Left lobe of liver (tissue), 2 donors: ENCODE data around the gene NCSTN. TPM values are rescaled to one million over a fixed set of nuclear protein-coding genes. Genes with fewer than 3 reads are reported as not detected.

Experiments used
- ATAC-seq: fragments of 200-7000 bp; cut with Tn5 transposase; one replicate; pipeline ENCODE4 v1.9.1; 2020; ENCODE audit warnings: mild to moderate bottlenecking, moderate library complexity
- DNase-seq: peaks from one replicate; pipeline ENCODE4 v3.0.0-alpha.2; 2020; ENCODE audit warnings: low spot score
- total RNA-seq: library from RNA; stranded (reverse); gene quantifications from one replicate; pipeline ENCODE4 v1.2.1, GENCODE V29; 2021
- donor health status: DM: no; HTN: no; CAD: no; lungs with moderate emphysema.
- donor health status: DM: no; HTN: yes; CAD: no.

NCSTN gene
- total RNA-seq, 1 donor from 2014 or later = 32.1 TPM

DNA sequence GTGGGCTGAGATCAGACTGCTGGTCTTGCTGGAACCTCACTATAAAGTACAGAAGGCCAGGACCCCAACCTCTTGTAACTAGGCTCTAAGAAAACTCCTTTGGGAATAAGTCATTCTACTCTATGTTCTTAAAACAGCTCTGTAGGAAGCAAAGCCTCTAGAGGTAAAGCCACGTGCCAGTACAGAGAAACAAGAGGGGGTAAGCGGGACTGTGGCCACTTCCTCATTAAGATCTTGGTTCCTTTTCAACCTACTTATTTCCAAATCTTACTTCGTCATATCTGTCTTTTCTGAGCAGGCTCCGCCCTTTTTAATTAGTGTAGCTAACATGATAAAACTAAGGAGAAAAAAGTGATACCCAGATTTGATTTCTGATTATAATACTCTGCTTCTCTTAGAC, 3.8 kb downstream of the NCSTN start:
- no peak for ATAC-seq
- no peak for DNase-seq

DNA sequence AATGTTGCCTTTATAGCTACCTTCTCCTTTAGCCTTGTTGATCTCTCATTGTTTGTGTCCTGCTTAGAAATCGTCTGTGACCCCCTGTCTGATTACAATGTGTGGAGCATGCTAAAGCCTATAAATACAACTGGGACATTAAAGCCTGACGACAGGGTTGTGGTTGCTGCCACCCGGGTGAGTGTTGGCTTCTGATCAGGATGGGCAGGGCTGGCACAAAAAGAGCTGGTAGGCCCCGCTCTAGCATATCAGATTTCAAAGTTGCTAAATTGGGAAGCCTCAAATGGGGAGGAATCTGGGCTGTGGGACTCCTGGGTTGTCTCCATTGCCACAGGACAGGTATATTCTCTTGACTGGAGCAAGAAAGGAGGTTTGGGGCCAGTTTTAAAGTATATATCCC, 8.4 kb downstream of the NCSTN start:
- DNase-seq (no peak), ATAC-seq (no peak)

DNA sequence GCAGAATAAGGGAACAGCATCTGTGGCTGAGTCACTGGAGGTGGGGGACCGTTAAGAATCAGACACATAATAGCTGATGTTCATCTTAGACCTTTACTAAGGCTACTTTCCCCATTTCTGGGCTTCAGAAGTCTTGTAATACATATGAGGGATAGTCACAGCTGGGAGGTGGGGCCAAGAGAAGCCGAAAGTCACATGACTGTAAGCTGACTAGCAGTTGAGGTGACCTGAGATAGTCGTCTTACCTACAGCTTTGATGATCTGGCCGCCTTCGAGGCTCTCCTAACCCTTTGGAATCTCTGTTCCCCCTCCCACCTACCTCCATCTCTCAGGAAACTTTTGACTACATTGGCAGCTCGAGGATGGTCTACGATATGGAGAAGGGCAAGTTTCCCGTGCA, 9.4 kb downstream of the NCSTN start:
- peak; percentile 11 for DNase-seq
- ATAC-seq = no peak

DNA sequence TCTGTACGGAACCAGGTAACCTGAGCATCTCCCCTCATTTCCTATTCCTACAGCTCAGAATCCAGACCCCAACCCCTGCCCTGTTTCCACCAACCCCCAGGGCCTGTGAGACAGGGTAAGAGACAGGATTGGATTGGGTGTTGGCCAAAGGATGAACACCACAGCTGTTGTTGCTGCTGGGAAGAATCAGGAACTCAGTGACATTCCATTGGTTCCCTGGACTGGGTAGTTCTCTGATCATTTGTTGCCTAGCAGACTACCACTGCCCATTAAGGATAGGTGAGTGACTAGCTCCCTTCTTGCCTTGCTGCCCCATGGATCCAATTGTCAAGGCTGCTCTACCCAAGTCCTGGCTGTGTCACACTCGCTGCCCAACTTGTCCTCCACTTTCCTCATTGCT, 10.0 kb downstream of the NCSTN start:
- peak; percentile 7 for DNase-seq
- no peak for ATAC-seq

DNA sequence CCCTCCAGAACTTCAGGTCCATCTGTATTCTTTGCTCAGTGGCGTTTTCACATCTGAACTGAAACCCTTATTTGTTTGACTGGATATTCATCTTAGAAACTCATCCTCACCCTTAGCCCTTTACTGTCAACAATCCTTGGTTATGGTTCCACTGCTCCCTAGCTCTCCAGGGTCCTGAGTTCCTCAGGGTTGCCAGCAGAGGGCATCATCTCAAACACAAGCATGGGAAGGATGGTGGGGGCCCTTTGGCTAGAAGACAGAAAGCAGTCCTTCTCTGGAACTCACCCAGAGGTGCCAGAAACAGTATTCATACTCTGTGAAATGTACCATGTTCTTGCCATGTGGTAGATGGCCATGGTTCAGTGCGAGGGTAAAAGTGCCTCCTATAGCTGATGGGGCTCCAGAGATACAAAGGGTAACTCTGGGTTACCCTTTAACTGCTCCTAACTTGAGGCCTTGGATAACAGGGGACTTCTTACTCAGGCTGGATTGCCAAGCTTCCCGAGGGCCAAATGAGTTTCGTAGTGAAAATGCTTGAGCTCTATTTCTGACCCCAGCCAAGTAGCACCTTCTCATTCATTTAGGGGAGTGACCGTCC, 11.3 kb downstream of the NCSTN start:
- ATAC-seq = peak; percentile 35
- peak; percentile 15 for DNase-seq

DNA sequence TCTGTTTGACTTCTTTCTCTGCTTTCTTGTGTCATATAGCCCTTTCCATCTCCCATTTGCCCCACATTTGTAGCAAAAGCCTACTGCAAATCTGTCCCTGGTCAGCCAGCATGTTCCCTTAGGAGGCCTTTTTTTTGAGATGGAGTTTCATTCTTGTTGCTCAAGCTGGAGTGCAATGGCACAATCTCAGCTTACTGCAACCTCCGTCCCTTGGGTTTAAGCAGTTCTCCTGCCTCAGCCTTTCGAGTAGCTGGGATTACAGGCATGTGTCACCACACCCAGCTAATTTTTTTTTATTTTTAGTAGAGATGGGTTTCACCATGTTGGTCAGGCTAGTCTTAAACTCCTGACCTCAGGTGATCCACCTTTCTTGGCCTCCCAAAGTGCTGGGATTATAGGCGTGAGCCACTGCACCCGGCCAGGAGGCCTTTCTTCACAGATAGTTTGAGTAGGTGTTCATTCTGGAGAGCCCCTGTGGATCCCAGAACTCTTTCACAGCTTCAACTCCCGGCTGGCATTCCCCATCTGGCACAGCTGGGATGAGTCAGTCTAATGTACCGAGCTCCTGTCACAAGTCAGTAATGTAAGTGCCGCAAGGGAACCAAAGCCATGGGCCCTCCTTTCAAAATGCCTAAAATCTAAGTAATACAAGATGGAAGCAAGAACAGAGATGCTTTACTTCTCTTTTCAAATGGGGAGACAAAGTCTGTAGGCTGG, 14.3 kb downstream of the NCSTN start:
- DNase-seq (peak; percentile 19), ATAC-seq (no peak)

DNA sequence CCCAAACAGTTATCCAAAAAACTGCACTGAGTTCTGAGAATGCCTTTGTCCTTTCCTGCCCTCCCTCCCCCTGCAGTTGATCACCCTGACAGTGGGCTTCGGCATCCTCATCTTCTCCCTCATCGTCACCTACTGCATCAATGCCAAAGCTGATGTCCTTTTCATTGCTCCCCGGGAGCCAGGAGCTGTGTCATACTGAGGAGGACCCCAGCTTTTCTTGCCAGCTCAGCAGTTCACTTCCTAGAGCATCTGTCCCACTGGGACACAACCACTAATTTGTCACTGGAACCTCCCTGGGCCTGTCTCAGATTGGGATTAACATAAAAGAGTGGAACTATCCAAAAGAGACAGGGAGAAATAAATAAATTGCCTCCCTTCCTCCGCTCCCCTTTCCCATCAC, 14.9 kb downstream of the NCSTN start:
- no peak for ATAC-seq
- peak; percentile 21 for DNase-seq

GRCh38 chr1:160359559-160360226, 16.5 kb downstream of the NCSTN start:
- ATAC-seq = no peak

GRCh38 chr1:160360227-160360695, 17.1 kb downstream of the NCSTN start:
- DNase-seq = peak; percentile 36
- no peak for ATAC-seq

More at GRCh38 chr1:160359559-160360226, 16.5 kb downstream of the NCSTN start:
- peak; percentile 31 for DNase-seq

- DNase-seq = no peak
- ATAC-seq = no peak
Observed at GRCh38 chr1:160361199-160361598, 18.0 kb downstream of the NCSTN start.

GRCh38 chr1:160361814-160362167, 18.6 kb downstream of the NCSTN start:
- DNase-seq = no peak
- ATAC-seq = no peak

DNA sequence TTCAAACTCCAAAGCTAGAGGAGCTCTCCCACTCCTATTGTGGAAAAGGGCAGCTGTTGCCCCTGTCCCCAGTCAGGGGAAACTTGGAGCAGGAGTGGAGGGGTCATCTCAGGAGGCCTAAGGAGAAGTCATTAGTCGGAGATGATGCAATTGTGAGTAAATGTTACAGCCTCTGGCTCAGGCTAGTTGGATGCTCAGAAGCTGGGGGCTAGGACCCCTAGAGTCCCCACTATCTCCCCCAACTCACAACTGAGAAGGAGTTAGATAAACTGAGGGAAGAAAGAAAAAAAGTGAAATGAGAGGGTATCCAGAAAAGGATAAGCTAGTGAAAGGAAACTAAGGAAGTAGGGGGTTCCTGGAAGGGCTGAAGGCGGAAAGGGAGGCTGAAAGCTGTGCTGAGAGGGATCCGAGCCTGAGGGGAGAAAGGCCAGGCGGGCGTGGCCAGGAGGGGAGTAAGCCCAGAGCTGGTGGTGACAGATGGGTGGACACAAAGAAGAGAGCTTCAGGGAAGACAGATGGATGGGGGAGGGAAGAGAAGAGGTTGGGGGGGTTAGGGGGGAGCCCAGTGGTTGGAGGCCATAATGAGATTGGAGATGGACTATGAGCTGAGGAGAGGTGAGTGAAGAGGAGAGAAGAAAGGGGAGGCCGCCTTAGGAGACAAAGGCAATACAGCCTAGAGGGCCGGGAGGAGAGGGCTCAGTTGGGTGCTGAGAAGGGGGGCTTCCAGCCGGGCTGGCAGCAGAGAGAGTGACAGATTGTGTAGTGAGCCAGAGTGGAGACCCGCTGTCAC, 19.2 kb downstream of the NCSTN start:
- no peak for ATAC-seq
- peak; percentile 29 for DNase-seq

DNA sequence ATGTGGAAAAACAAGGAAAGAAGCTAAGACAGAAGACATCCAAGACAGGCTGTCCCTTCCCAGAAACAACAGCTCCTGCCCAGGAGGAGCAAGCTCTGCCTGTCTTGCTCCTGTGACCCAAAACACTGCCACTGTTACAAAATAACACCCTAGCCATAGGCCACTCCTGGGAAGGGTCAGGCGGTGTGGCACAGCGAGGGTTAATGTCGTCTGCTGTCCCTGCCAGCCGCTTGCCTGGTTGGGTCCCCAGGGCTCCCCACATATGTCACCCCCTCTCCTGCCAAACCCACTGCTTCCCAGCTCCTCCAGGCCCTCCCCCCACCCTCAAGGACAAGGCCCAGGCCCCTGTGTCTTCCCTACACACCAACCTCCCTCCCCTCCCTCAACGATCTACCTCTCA, 19.8 kb downstream of the NCSTN start:
- ATAC-seq = no peak
- peak; percentile 33 for DNase-seq

GRCh38 chr1:160363951-160364735, 21.0 kb downstream of the NCSTN start:
- peak; percentile 14 for DNase-seq
- ATAC-seq = no peak

- no peak for ATAC-seq
Observed at GRCh38 chr1:160365325-160365724, 22.1 kb downstream of the NCSTN start.

DNA sequence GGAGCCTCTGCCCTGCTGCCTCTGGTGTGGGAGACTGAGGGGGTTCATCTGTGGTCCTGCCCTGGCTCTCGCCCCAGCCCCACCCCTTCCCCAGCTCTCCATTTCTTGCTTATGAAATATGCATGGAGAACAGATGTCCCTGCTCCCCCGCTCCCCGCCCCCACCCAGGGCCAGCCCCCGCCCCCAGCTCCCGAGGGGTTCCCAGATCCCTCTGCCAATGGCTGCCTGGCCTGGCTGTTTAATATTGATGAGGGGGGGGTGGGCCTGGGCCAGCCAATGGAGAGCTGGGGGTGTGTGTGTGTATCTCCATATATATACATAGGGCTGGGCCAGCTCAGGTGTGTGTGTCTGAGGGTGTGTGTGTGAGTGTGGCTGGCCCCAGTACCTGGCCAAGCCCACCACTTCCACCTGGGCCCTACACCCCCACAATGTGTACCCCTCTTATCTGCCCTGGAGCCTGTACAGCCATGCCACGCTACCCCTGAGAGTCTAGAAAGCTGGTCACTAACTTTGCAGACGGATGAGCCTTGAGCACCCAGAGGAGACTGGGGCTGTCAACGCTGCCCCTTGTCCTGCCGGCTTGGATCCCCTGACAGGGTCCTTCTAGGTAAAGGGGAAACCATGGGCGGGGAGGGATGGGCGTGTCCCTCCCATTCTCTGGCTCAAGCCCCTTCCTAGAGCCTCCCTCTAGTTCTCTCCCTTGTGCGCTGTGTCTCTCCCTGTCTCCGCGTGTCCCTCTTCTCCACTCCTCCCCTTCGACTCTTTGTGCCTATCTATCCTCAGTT, 23.7 kb downstream of the NCSTN start, which contains the start of gene NHLH1:
Gene NHLH1, plus strand, starts transcription at position 341 of the 785 bp plus-strand sequence. CDS start 3,661 bp downstream, outside the sequence.
- ATAC-seq (no peak), DNase-seq (peak; percentile 21)

More at GRCh38 chr1:160365325-160365724, 22.1 kb downstream of the NCSTN start:
- DNase-seq = peak; percentile 21

- ATAC-seq (no peak), DNase-seq (peak; percentile 30)
Observed at GRCh38 chr1:160367516-160367900, 24.3 kb downstream of the NCSTN start.

GRCh38 chr1:160367934-160368923, 25.0 kb downstream of the NCSTN start:
- DNase-seq (peak; percentile 16), ATAC-seq (no peak)
